Brain microvascular endothelial cell (primary cell): ENCODE measurements around the gene LRRC15.

Source experiments
- DNase-seq: peaks from one replicate; pipeline ENCODE4 v3.0.0-alpha.2; 2020
- H3K27ac ChIP-seq: fragments of 250-450 bp; sonication (Bioruptor Pico); 2 replicates; pipeline ENCODE4 v1.5.1; 2020; ENCODE audit warnings: mild to moderate bottlenecking, moderate library complexity
- H3K27me3 ChIP-seq: fragments of 250-450 bp; sonication (Bioruptor Pico); replicated peaks from 2 replicates; pipeline ENCODE4 v1.5.1; 2020; ENCODE audit warnings: mild to moderate bottlenecking
- H3K36me3 ChIP-seq: fragments of 250-450 bp; sonication (Bioruptor Pico); replicated peaks from 2 replicates; pipeline ENCODE4 v1.5.1; 2020; ENCODE audit warnings: mild to moderate bottlenecking
- H3K4me3 ChIP-seq: 2 replicates; pipeline ENCODE4 v1.5.1; 2011; ENCODE audit warnings: low read depth, mild to moderate bottlenecking, control low read depth, low read length, moderate library complexity
- in situ Hi-C: cut with HindIII; loops from 2 replicates; pipeline ENCODE4 v1.10.0; 2017; ENCODE audit warnings: low sequenced_read_pairs, low pct_ligation_motif_present
- TF ChIP-seq, protein P1 (sequence below): IDR thresholded peaks from 2 replicates; pipeline ENCODE4 v1.5.1; 2011; ENCODE audit warnings: low read depth, mild to moderate bottlenecking, moderate library complexity, low read length, control low read depth, inconsistent platforms; ENCODE audit errors: missing control alignments

The LRRC15 gene

DNA sequence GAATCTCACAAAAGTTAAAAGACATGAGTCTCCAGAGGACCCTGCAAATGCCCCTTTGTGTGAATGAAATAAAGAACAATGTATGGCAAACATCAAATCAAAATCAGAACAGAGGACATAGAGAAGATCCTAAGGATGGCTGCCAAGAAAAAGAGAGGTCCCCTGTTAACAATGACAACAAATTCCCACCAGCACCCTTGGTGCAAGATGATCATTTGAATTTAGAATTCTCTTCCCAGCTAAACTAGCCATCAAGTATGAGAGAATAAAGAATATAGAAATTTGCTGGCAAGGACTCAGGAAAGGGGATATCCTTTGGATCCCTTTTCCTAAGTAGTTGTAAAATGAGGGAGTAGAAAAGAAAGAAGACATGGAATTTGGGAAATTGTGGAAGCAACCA, 21.3 kb upstream of the LRRC15 start:
- H3K27me3 ChIP-seq = peaks cover 5% of the 10 kb centered on the region
- H3K27ac ChIP-seq = no peak overlapping the region
- H3K36me3 ChIP-seq = no peaks in the 10 kb centered on the region
- TF ChIP-seq, protein P1, sequence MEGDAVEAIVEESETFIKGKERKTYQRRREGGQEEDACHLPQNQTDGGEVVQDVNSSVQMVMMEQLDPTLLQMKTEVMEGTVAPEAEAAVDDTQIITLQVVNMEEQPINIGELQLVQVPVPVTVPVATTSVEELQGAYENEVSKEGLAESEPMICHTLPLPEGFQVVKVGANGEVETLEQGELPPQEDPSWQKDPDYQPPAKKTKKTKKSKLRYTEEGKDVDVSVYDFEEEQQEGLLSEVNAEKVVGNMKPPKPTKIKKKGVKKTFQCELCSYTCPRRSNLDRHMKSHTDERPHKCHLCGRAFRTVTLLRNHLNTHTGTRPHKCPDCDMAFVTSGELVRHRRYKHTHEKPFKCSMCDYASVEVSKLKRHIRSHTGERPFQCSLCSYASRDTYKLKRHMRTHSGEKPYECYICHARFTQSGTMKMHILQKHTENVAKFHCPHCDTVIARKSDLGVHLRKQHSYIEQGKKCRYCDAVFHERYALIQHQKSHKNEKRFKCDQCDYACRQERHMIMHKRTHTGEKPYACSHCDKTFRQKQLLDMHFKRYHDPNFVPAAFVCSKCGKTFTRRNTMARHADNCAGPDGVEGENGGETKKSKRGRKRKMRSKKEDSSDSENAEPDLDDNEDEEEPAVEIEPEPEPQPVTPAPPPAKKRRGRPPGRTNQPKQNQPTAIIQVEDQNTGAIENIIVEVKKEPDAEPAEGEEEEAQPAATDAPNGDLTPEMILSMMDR = no peak
- no peak for DNase-seq
- in situ Hi-C loops = no loop called here
- H3K4me3 ChIP-seq = no peak overlapping the region

GRCh38 chr3:194389269-194389668, 19.7 kb upstream of the LRRC15 start:
- peaks cover 5% of the 10 kb centered on the region for H3K27me3 ChIP-seq
- in situ Hi-C loops = no loop called here

GRCh38 chr3:194387926-194388418, 18.4 kb upstream of the LRRC15 start:
- TF ChIP-seq, protein P1 = no peak
- no peak for DNase-seq
- no peak overlapping the region for H3K4me3 ChIP-seq
- H3K36me3 ChIP-seq = no peaks in the 10 kb centered on the region
- H3K27ac ChIP-seq = no peak overlapping the region
- in situ Hi-C loops = no loop called here
- peaks cover 5% of the 10 kb centered on the region for H3K27me3 ChIP-seq

More at GRCh38 chr3:194389269-194389668, 19.7 kb upstream of the LRRC15 start:
- Histone ChIP-seq H3K27ac (no peak overlapping the region), H3K4me3 (no peak overlapping the region), H3K36me3 (no peaks in the 10 kb centered on the region)
- no peak for DNase-seq
- TF ChIP-seq, protein P1 = no peak

GRCh38 chr3:194387276-194387675, 17.7 kb upstream of the LRRC15 start:
- Histone ChIP-seq H3K27ac (no peak overlapping the region), H3K4me3 (no peak overlapping the region), H3K36me3 (no peaks in the 10 kb centered on the region), H3K27me3 (peaks cover 8% of the 10 kb centered on the region)
- TF ChIP-seq, protein P1 = no peak
- no peak for DNase-seq
- in situ Hi-C loops = no loop called here

DNA sequence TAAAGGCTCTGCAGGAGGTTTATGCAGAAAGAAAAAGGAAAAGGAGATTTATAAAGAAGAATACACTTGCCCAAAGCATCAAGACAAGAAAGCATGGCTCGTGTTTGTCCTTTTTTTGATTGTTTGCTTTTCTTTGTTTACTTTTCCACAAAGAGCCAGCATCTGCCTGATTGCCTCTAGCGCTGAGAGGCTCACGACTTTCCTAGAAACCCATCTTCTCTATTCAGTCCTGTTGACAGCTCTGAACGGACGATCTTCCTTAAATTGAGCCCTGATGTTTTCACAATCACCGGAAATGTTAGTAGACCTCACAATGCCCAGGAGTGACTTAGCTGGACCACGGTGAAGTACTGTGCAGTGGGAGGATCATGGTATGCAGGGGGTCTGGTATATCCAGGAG, 17.1 kb upstream of the LRRC15 start:
- Histone ChIP-seq H3K27me3 (peaks cover 8% of the 10 kb centered on the region), H3K4me3 (no peak overlapping the region), H3K36me3 (no peaks in the 10 kb centered on the region), H3K27ac (no peak overlapping the region)
- in situ Hi-C loops = no loop called here
- TF ChIP-seq, protein P1 = no peak
- no peak for DNase-seq

- Histone ChIP-seq H3K27me3 (peaks cover 9% of the 10 kb centered on the region), H3K4me3 (no peak overlapping the region), H3K36me3 (no peaks in the 10 kb centered on the region), H3K27ac (no peak overlapping the region)
- TF ChIP-seq, protein P1 = no peak
- no peak for DNase-seq
- in situ Hi-C loops = no loop called here
Measured at GRCh38 chr3:194386066-194386465, 16.5 kb upstream of the LRRC15 start.
